ENCODE data around the gene CD226.
"Not testable (repeated sequence)": the region's sequence is repeated elsewhere in the genome, so short reads cannot be mapped to it uniquely, and the experiment has no call there.

The CD226 gene

GRCh38 chr18:69978732-69979715 lies 31.4 kb upstream of the CD226 start:
- H3K4me3 ChIP-seq (ENCODE audit: low read depth in 1 of 2, low read length in 2 of 2): no peak overlapping the region
- peaks cover 9% of the 10 kb centered on the region for H3K9me3 ChIP-seq (ENCODE audit: low read length)
- no peaks in the 10 kb centered on the region for H3K27me3 ChIP-seq (ENCODE audit: control insufficient read depth in 1 of 2, insufficient read depth in 2 of 2, low read length in 2 of 2)
- H3K4me1 ChIP-seq (ENCODE audit: insufficient read depth, low read length): no peaks in the 10 kb centered on the region
- H3K27ac ChIP-seq (ENCODE audit: low read depth, low read length): no peak overlapping the region
- no peak overlapping the region for H3K9ac ChIP-seq (ENCODE audit: low read length)
- no peaks in the 10 kb centered on the region for H3K36me3 ChIP-seq (ENCODE audit: insufficient read depth, low read length)

- not testable (repeated sequence) for H3K36me3 ChIP-seq (ENCODE audit: insufficient read depth, low read length); H3K27ac ChIP-seq (ENCODE audit: low read depth, low read length); H3K4me3 ChIP-seq (ENCODE audit: low read depth in 1 of 2, low read length in 2 of 2); H3K4me1 ChIP-seq (ENCODE audit: insufficient read depth, low read length); H3K9ac ChIP-seq (ENCODE audit: low read length); H3K27me3 ChIP-seq (ENCODE audit: control insufficient read depth in 1 of 2, insufficient read depth in 2 of 2, low read length in 2 of 2)
- H3K9me3 ChIP-seq (ENCODE audit: low read length): peaks cover 15% of the 10 kb centered on the region
Observed at GRCh38 chr18:69975294-69975693, 27.6 kb upstream of the CD226 start.

- Histone ChIP-seq H3K9me3 (ENCODE audit: low read length) (peaks cover 15% of the 10 kb centered on the region), H3K4me3 (ENCODE audit: low read depth in 1 of 2, low read length in 2 of 2) (no peak overlapping the region), H3K27me3 (ENCODE audit: control insufficient read depth in 1 of 2, insufficient read depth in 2 of 2, low read length in 2 of 2) (no peaks in the 10 kb centered on the region), H3K36me3 (ENCODE audit: insufficient read depth, low read length) (no peaks in the 10 kb centered on the region), H3K27ac (ENCODE audit: low read depth, low read length) (no peak overlapping the region), H3K9ac (ENCODE audit: low read length) (no peak overlapping the region), H3K4me1 (ENCODE audit: insufficient read depth, low read length) (no peaks in the 10 kb centered on the region)
Observed at GRCh38 chr18:69974365-69974764, 26.7 kb upstream of the CD226 start.

GRCh38 chr18:69969491-69969890 lies 21.8 kb upstream of the CD226 start:
- H3K27ac ChIP-seq (ENCODE audit: low read depth, low read length): no peak overlapping the region
- no peak overlapping the region for H3K9ac ChIP-seq (ENCODE audit: low read length)
- H3K36me3 ChIP-seq (ENCODE audit: insufficient read depth, low read length): no peaks in the 10 kb centered on the region
- H3K27me3 ChIP-seq (ENCODE audit: control insufficient read depth in 1 of 2, insufficient read depth in 2 of 2, low read length in 2 of 2): no peaks in the 10 kb centered on the region
- H3K4me1 ChIP-seq (ENCODE audit: insufficient read depth, low read length): no peaks in the 10 kb centered on the region
- H3K4me3 ChIP-seq (ENCODE audit: low read depth in 1 of 2, low read length in 2 of 2): no peak overlapping the region
- peaks cover 6% of the 10 kb centered on the region for H3K9me3 ChIP-seq (ENCODE audit: low read length)

- H3K4me1 ChIP-seq (ENCODE audit: insufficient read depth, low read length): no peaks in the 10 kb centered on the region
- H3K27me3 ChIP-seq (ENCODE audit: control insufficient read depth in 1 of 2, insufficient read depth in 2 of 2, low read length in 2 of 2): no peaks in the 10 kb centered on the region
- no peak overlapping the region for H3K27ac ChIP-seq (ENCODE audit: low read depth, low read length)
- no peak overlapping the region for H3K4me3 ChIP-seq (ENCODE audit: low read depth in 1 of 2, low read length in 2 of 2)
- no peaks in the 10 kb centered on the region for H3K36me3 ChIP-seq (ENCODE audit: insufficient read depth, low read length)
- H3K9ac ChIP-seq (ENCODE audit: low read length): no peak overlapping the region
- peaks cover 6% of the 10 kb centered on the region for H3K9me3 ChIP-seq (ENCODE audit: low read length)
Observed at GRCh38 chr18:69968039-69968438, 20.4 kb upstream of the CD226 start.

GRCh38 chr18:69963196-69963595 lies 15.5 kb upstream of the CD226 start:
- no peak overlapping the region for H3K4me3 ChIP-seq (ENCODE audit: low read depth in 1 of 2, low read length in 2 of 2)
- no peaks in the 10 kb centered on the region for H3K9me3 ChIP-seq (ENCODE audit: low read length)
- no peak overlapping the region for H3K27ac ChIP-seq (ENCODE audit: low read depth, low read length)
- no peaks in the 10 kb centered on the region for H3K27me3 ChIP-seq (ENCODE audit: control insufficient read depth in 1 of 2, insufficient read depth in 2 of 2, low read length in 2 of 2)
- H3K4me1 ChIP-seq (ENCODE audit: insufficient read depth, low read length): no peaks in the 10 kb centered on the region
- H3K36me3 ChIP-seq (ENCODE audit: insufficient read depth, low read length): no peaks in the 10 kb centered on the region
- no peak overlapping the region for H3K9ac ChIP-seq (ENCODE audit: low read length)

- H3K9me3 ChIP-seq (ENCODE audit: low read length): no peaks in the 10 kb centered on the region
- H3K4me1 ChIP-seq (ENCODE audit: insufficient read depth, low read length): peaks cover 4% of the 10 kb centered on the region
- H3K36me3 ChIP-seq (ENCODE audit: insufficient read depth, low read length): no peaks in the 10 kb centered on the region
- no peak overlapping the region for H3K27ac ChIP-seq (ENCODE audit: low read depth, low read length)
- no peak overlapping the region for H3K9ac ChIP-seq (ENCODE audit: low read length)
- no peak overlapping the region for H3K4me3 ChIP-seq (ENCODE audit: low read depth in 1 of 2, low read length in 2 of 2)
- no peaks in the 10 kb centered on the region for H3K27me3 ChIP-seq (ENCODE audit: control insufficient read depth in 1 of 2, insufficient read depth in 2 of 2, low read length in 2 of 2)
Observed at GRCh38 chr18:69961718-69962117, 14.0 kb upstream of the CD226 start.

- Histone ChIP-seq H3K4me1 (ENCODE audit: insufficient read depth, low read length) (peaks cover 5% of the 10 kb centered on the region), H3K27me3 (ENCODE audit: control insufficient read depth in 1 of 2, insufficient read depth in 2 of 2, low read length in 2 of 2) (no peaks in the 10 kb centered on the region), H3K9me3 (ENCODE audit: low read length) (no peaks in the 10 kb centered on the region), H3K36me3 (ENCODE audit: insufficient read depth, low read length) (no peaks in the 10 kb centered on the region), H3K4me3 (ENCODE audit: low read depth in 1 of 2, low read length in 2 of 2) (no peak overlapping the region), H3K9ac (ENCODE audit: low read length) (no peak overlapping the region), H3K27ac (ENCODE audit: low read depth, low read length) (no peak overlapping the region)
Observed at GRCh38 chr18:69958422-69958821, 10.7 kb upstream of the CD226 start.

GRCh38 chr18:69957747-69958146 lies 10.1 kb upstream of the CD226 start:
- Histone ChIP-seq H3K36me3 (ENCODE audit: insufficient read depth, low read length) (no peaks in the 10 kb centered on the region), H3K27ac (ENCODE audit: low read depth, low read length) (no peak overlapping the region), H3K4me3 (ENCODE audit: low read depth in 1 of 2, low read length in 2 of 2) (no peak overlapping the region), H3K9me3 (ENCODE audit: low read length) (no peaks in the 10 kb centered on the region), H3K27me3 (ENCODE audit: control insufficient read depth in 1 of 2, insufficient read depth in 2 of 2, low read length in 2 of 2) (no peaks in the 10 kb centered on the region), H3K9ac (ENCODE audit: low read length) (no peak overlapping the region), H3K4me1 (ENCODE audit: insufficient read depth, low read length) (peaks cover 5% of the 10 kb centered on the region)

GRCh38 chr18:69956665-69957620 lies 9.3 kb upstream of the CD226 start:
- no peaks in the 10 kb centered on the region for H3K27me3 ChIP-seq (ENCODE audit: control insufficient read depth in 1 of 2, insufficient read depth in 2 of 2, low read length in 2 of 2)
- no peak overlapping the region for H3K27ac ChIP-seq (ENCODE audit: low read depth, low read length)
- peak overlapping the region in 1 of 2 donors; percentile 9 for H3K4me3 ChIP-seq (ENCODE audit: low read depth in 1 of 2, low read length in 2 of 2)
- H3K9ac ChIP-seq (ENCODE audit: low read length): no peak overlapping the region
- H3K9me3 ChIP-seq (ENCODE audit: low read length): no peaks in the 10 kb centered on the region
- no peaks in the 10 kb centered on the region for H3K36me3 ChIP-seq (ENCODE audit: insufficient read depth, low read length)
- H3K4me1 ChIP-seq (ENCODE audit: insufficient read depth, low read length): peaks cover 5% of the 10 kb centered on the region

- peak overlapping the region; percentile 31 for H3K27ac ChIP-seq (ENCODE audit: low read depth, low read length)
- no peak overlapping the region for H3K4me3 ChIP-seq (ENCODE audit: low read depth in 1 of 2, low read length in 2 of 2)
- no peaks in the 10 kb centered on the region for H3K36me3 ChIP-seq (ENCODE audit: insufficient read depth, low read length)
- H3K27me3 ChIP-seq (ENCODE audit: control insufficient read depth in 1 of 2, insufficient read depth in 2 of 2, low read length in 2 of 2): no peaks in the 10 kb centered on the region
- peaks cover 5% of the 10 kb centered on the region for H3K4me1 ChIP-seq (ENCODE audit: insufficient read depth, low read length)
- no peaks in the 10 kb centered on the region for H3K9me3 ChIP-seq (ENCODE audit: low read length)
- no peak overlapping the region for H3K9ac ChIP-seq (ENCODE audit: low read length)
Observed at GRCh38 chr18:69956057-69956456, 8.4 kb upstream of the CD226 start.
